Liver (tissue), 3 donors: ENCODE measurements around the gene TEX9.

Source experiments
- EGR1 ChIP-seq, 2 donors: IDR thresholded peaks; 2 replicates each; pipeline ENCODE4 v1.6.1; 2016 to 2018; ENCODE audit warnings: antibody characterized with exemption in 2 of 2, low read depth in 2 of 2
- RAD21 ChIP-seq, 2 donors: IDR thresholded peaks; 2 replicates each; pipeline ENCODE4 v1.6.1; 2016; ENCODE audit warnings: antibody characterized with exemption in 2 of 2, mild to moderate bottlenecking in 2 of 2
- SP1 ChIP-seq: IDR thresholded peaks from 2 replicates; pipeline ENCODE4 v1.6.1; 2018; ENCODE audit warnings: antibody characterized with exemption, mild to moderate bottlenecking
- TAF1 ChIP-seq: conservative IDR thresholded peaks from 2 replicates; pipeline ENCODE4 v1.6.1; 2016; ENCODE audit warnings: antibody characterized with exemption, mild to moderate bottlenecking
- YY1 ChIP-seq: IDR thresholded peaks from 2 replicates; pipeline ENCODE4 v1.6.1; 2016; ENCODE audit warnings: antibody characterized with exemption, mild to moderate bottlenecking
- TF ChIP-seq, protein P1 (sequence below): fragments of 150-350 bp; IDR thresholded peaks from 2 replicates; pipeline ENCODE4 v1.5.1; 2017; ENCODE audit warnings: improper control_type of control experiment, low read depth, low read length; ENCODE audit not compliant: missing input control
- TF ChIP-seq, protein P2 (sequence below): IDR thresholded peaks from 2 replicates; pipeline ENCODE4 v1.6.1; 2016; ENCODE audit warnings: antibody characterized with exemption
- donor health status: healthy.
- donor health status: healthy.

DNA sequence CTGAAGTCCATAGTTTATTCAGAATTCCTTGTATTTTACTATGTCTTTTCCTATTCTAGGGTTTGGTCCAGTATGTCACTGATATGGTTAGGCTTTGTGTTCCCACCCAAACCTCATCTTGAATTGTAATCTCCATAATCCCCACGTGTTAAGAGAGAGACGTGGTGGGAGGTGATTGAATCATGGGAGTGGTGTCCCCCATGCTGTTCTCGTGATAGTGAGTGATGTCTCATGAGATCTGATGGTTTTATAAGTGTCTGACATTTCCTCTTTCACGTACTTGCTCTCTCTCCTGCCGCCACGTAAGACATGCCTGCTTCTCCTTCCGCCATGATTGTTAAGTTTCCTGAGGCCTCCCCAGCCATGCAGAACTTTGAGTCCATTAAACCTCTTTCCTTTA lies 6.6 kb upstream of the TEX9 start:
- TF ChIP-seq, protein P1, sequence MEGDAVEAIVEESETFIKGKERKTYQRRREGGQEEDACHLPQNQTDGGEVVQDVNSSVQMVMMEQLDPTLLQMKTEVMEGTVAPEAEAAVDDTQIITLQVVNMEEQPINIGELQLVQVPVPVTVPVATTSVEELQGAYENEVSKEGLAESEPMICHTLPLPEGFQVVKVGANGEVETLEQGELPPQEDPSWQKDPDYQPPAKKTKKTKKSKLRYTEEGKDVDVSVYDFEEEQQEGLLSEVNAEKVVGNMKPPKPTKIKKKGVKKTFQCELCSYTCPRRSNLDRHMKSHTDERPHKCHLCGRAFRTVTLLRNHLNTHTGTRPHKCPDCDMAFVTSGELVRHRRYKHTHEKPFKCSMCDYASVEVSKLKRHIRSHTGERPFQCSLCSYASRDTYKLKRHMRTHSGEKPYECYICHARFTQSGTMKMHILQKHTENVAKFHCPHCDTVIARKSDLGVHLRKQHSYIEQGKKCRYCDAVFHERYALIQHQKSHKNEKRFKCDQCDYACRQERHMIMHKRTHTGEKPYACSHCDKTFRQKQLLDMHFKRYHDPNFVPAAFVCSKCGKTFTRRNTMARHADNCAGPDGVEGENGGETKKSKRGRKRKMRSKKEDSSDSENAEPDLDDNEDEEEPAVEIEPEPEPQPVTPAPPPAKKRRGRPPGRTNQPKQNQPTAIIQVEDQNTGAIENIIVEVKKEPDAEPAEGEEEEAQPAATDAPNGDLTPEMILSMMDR, result no peak
- TF ChIP-seq SP1 (no peak), TAF1 (no peak), YY1 (no peak), RAD21 (IDR thresholded peaks at IDR 0.05) (no peak), EGR1 (IDR thresholded peaks at IDR 0.05; ENCODE audit: low read depth in 2 of 2) (no peak)
- TF ChIP-seq, protein P2, sequence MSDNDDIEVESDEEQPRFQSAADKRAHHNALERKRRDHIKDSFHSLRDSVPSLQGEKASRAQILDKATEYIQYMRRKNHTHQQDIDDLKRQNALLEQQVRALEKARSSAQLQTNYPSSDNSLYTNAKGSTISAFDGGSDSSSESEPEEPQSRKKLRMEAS, result no peak
